DND-41 (cell line): ENCODE measurements around the gene BEND5.
A peak's percentile ranks its signal among the peaks of the same experiment; 100 is the strongest.

Source experiments
- ATAC-seq: fragments of 200-7000 bp; cut with Tn5 transposase; 3 replicates; pipeline ENCODE4 v1.9.1; 2021; ENCODE audit warnings: low read depth; ENCODE audit not compliant: insufficient read depth
- DNase-seq: peaks from one replicate; pipeline ENCODE4 v3.0.0-alpha.2; 2020
- H2AFZ ChIP-seq: 2 replicates; pipeline ENCODE4 v1.6.0; 2012; ENCODE audit warnings: low read depth, low read length
- H3K27ac ChIP-seq: 2 replicates; pipeline ENCODE4 v1.5.1; 2012; ENCODE audit warnings: low read length, inconsistent platforms
- H3K27me3 ChIP-seq: fragments of 200-600 bp; sonication (generic); 2 replicates; pipeline ENCODE4 v1.6.0; 2012; ENCODE audit warnings: low read length, mild to moderate bottlenecking, inconsistent platforms; ENCODE audit not compliant: insufficient read depth, poor library complexity
- H3K36me3 ChIP-seq: 2 replicates; pipeline ENCODE4 v1.5.1; 2012; ENCODE audit warnings: low read length, inconsistent platforms; ENCODE audit not compliant: insufficient read depth
- H3K4me1 ChIP-seq: 2 replicates; pipeline ENCODE4 v1.5.1; 2012; ENCODE audit warnings: mild to moderate bottlenecking, low read length; ENCODE audit not compliant: insufficient read depth
- H3K4me2 ChIP-seq: 2 replicates; pipeline ENCODE4 v1.6.0; 2012; ENCODE audit warnings: mild to moderate bottlenecking, moderate library complexity, low read length, inconsistent platforms; ENCODE audit not compliant: insufficient read depth
- H3K4me3 ChIP-seq, 2 experiments: fragments of 200-600 bp in 1 of 2; shearing (Covaris generic) in 1 of 2; 2 replicates each; pipeline ENCODE4 v1.5.1; 2012 to 2016; ENCODE audit warnings: inconsistent platforms in 2 of 2, low read length in 2 of 2, mild to moderate bottlenecking in 2 of 2, low read depth in 1 of 2, moderate library complexity in 1 of 2
- H3K79me2 ChIP-seq: 2 replicates; pipeline ENCODE4 v1.6.0; 2012; ENCODE audit warnings: low read length, inconsistent platforms; ENCODE audit not compliant: insufficient read depth
- H3K9ac ChIP-seq: 2 replicates; pipeline ENCODE4 v1.6.0; 2012; ENCODE audit warnings: low read depth, mild to moderate bottlenecking, inconsistent platforms, low read length, moderate library complexity
- H3K9me3 ChIP-seq: 2 replicates; pipeline ENCODE4 v1.5.1; 2012; ENCODE audit warnings: low read length, moderate library complexity, mild to moderate bottlenecking, inconsistent platforms; ENCODE audit not compliant: insufficient read depth, severe bottlenecking
- H4K20me1 ChIP-seq: 2 replicates; pipeline ENCODE4 v1.6.0; 2012; ENCODE audit warnings: low read length; ENCODE audit not compliant: insufficient read depth
- EZH2 ChIP-seq: IDR thresholded peaks from 3 replicates; pipeline ENCODE4 v1.6.1; 2012; ENCODE audit warnings: borderline replicate concordance, low read depth, mild to moderate bottlenecking, moderate library complexity, low read length, inconsistent platforms; ENCODE audit not compliant: severe bottlenecking
- TF ChIP-seq, protein P1 (sequence below): IDR thresholded peaks from 2 replicates; pipeline ENCODE4 v1.5.1; 2012; ENCODE audit warnings: borderline replicate concordance, low read length, moderate library complexity, mild to moderate bottlenecking; ENCODE audit not compliant: poor library complexity, severe bottlenecking; ENCODE audit errors: extremely low read depth

BEND5 gene, protein sequence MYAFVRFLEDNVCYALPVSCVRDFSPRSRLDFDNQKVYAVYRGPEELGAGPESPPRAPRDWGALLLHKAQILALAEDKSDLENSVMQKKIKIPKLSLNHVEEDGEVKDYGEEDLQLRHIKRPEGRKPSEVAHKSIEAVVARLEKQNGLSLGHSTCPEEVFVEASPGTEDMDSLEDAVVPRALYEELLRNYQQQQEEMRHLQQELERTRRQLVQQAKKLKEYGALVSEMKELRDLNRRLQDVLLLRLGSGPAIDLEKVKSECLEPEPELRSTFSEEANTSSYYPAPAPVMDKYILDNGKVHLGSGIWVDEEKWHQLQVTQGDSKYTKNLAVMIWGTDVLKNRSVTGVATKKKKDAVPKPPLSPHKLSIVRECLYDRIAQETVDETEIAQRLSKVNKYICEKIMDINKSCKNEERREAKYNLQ

DNA sequence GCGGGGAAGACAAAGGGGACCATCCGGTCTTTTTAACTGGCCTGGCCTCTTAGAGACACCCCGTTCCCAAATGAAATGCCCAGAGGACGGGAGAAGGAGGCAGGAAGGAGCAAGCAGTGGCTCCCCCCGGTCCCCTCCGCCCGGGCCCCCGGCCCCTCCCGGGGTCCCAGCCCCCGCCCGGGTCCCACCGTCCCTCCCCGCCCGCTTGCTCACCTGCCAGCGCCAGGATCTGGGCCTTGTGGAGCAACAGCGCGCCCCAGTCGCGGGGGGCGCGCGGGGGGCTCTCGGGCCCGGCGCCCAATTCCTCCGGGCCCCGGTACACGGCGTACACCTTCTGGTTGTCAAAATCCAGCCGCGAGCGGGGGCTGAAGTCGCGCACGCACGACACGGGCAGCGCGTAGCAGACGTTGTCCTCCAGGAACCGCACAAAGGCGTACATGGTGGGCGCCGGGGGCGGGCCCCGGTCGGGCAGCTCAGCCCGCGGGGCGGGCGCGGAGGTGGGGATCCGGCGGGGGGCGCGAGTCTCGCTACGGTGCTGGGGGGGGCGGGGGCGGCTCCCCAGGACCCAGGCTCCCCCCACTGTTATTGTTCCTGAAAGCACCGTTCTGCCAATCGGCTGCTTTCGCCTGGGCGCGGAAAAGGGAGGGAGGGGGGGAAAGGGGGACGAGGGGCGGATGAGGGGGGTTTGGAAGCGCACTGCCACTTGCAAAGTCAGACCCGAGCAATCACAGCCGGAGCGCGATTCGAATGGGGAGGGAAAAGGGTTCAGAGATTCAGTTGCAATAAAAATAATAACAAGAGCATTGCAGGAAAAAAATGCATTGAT is at the start of gene BEND5:
Gene BEND5 (minus strand): TSS at position 499 of the 826 bp plus-strand sequence. CDS start 60 bp downstream, at position 439.
- H3K9me3 ChIP-seq, result no peaks in the 10 kb centered on the region
- no peak for TF ChIP-seq EZH2
- TF ChIP-seq, protein P1, sequence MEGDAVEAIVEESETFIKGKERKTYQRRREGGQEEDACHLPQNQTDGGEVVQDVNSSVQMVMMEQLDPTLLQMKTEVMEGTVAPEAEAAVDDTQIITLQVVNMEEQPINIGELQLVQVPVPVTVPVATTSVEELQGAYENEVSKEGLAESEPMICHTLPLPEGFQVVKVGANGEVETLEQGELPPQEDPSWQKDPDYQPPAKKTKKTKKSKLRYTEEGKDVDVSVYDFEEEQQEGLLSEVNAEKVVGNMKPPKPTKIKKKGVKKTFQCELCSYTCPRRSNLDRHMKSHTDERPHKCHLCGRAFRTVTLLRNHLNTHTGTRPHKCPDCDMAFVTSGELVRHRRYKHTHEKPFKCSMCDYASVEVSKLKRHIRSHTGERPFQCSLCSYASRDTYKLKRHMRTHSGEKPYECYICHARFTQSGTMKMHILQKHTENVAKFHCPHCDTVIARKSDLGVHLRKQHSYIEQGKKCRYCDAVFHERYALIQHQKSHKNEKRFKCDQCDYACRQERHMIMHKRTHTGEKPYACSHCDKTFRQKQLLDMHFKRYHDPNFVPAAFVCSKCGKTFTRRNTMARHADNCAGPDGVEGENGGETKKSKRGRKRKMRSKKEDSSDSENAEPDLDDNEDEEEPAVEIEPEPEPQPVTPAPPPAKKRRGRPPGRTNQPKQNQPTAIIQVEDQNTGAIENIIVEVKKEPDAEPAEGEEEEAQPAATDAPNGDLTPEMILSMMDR, result peak; percentile 2
- H3K4me1 ChIP-seq, result peaks cover 52% of the 10 kb centered on the region
- DNase-seq, result peak; percentile 87
- peak within 1 kb of the TSS; percentile 98 for H3K4me2 ChIP-seq
- H4K20me1 ChIP-seq, result peaks cover 5% of the 10 kb centered on the region; the same call in 1 of the 2 replicates
- peak within 1 kb of the TSS; percentile 79 for H3K27ac ChIP-seq
- peak within 1 kb of the TSS; percentile 76 for H3K9ac ChIP-seq
- H3K79me2 ChIP-seq, result peaks cover 54% of the 10 kb centered on the region
- no peaks in the 10 kb centered on the region for H3K27me3 ChIP-seq
- peak within 1 kb of the TSS; percentile 98 for H2AFZ ChIP-seq
- H3K36me3 ChIP-seq, result peaks cover 42% of the 10 kb centered on the region
- ATAC-seq, result peak; percentile 88
- peak within 1 kb of the TSS; percentile 92 to 96 for H3K4me3 ChIP-seq

DNA sequence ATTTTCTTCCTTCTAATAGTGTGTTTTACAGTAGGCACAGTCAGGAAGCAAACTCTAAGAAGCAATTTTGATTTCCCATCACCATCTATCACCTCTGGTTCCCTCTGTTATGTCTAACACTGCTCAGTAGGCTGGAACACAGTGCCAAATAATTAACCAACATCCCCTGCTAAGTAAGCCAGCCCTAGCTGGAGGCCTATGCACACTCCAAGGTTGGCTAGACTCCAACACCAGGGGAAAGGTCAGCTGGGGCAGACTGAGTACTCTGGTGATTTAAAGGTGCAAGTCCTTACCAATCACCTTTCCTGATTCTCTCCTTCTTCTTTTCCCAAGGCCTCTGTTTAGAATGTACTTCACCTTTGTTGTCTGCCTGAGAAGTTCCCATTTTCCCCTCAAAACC is 46.5 kb upstream of the BEND5 start:
- no peaks in the 10 kb centered on the region for H3K9me3 ChIP-seq

DNA sequence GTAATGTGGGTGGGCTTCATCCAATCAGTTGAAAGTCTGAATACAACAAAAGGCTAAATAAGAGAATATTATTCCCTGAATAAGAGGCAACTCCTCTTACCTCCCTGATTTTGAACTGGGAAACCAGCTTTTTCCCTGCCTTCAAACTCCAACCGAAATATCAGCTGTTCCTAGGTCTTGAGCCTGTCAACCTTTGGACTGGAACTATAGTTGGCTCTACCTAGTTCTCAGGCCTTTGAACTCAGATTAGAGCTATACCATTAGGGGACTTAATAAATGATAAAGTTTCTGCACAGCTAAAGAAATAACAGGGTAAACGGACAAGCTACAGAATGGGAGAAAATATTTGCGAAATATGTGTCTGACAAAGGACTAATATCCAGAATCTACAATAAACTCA is 43.8 kb upstream of the BEND5 start:
- Histone ChIP-seq H3K79me2 (no peaks in the 10 kb centered on the region), H3K4me1 (no peaks in the 10 kb centered on the region), H3K27ac (no peak overlapping the region), H3K27me3 (no peaks in the 10 kb centered on the region), H2AFZ (no peak overlapping the region), H3K36me3 (no peaks in the 10 kb centered on the region), H3K4me3 (no peak overlapping the region), H3K9me3 (no peaks in the 10 kb centered on the region), H3K9ac (no peak overlapping the region), H4K20me1 (no peaks in the 10 kb centered on the region), H3K4me2 (no peak overlapping the region)
- no peak for DNase-seq
- TF ChIP-seq EZH2, result no peak
- TF ChIP-seq, protein P1, result no peak
- no peak for ATAC-seq

More for the DNA sequence above, 46.5 kb upstream of the BEND5 start:
- Histone ChIP-seq H3K4me2 (no peak overlapping the region), H3K27me3 (no peaks in the 10 kb centered on the region), H3K9ac (no peak overlapping the region), H3K4me3 (no peak overlapping the region), H3K36me3 (no peaks in the 10 kb centered on the region), H3K27ac (no peak overlapping the region), H3K79me2 (no peaks in the 10 kb centered on the region), H3K4me1 (no peaks in the 10 kb centered on the region), H4K20me1 (no peaks in the 10 kb centered on the region), H2AFZ (no peak overlapping the region)
- ATAC-seq (no peak), DNase-seq (no peak)
- TF ChIP-seq, protein P1, result no peak
- no peak for TF ChIP-seq EZH2
